GM12891 (cell line): Measurements from ENCODE around the gene BRAT1.

ENCODE experiments used
- POLR2A ChIP-seq: IDR thresholded peaks from 2 replicates; pipeline ENCODE4 v1.6.1; 2011; ENCODE audit warnings: low read depth, low read length, control low read depth
- POLR2AphosphoS5 ChIP-seq: IDR thresholded peaks from 2 replicates; pipeline ENCODE4 v1.6.1; 2011; ENCODE audit warnings: low read depth, low read length, control low read depth

DNA sequence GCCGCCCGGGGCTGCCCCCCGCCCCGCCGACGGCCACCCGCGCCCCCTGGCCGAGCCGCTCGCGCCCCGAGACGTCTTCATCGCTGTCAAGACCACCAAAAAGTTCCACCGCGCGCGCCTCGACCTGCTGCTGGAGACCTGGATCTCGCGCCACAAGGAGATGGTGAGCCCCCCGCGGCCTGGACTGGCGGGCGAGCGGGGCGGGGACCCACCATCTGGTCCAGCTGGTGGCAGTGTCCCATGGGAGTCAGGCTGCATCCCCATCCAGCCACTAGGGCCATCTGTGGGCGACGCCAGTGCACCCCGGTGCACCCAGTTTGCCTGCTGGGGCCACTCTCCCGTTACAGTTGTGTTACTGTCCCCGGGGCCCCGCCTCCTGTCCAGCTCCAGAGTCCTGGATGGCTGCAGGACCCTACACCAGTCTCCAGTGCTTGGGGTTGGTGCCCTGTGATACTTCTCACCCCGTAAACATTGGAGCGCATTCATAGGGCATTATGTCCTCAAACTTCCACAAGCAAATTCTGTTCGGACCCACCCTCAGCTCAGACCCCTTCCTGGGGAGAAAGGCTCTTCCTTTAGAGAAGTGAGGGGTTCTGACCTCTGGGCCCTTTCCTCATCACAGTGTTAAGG is 35.1 kb downstream of the BRAT1 start:
- TF ChIP-seq POLR2A (no peak), POLR2AphosphoS5 (no peak)
